ENCODE measurements around the gene SNAP29.

Gene SNAP29

GRCh38 chr22:20922141-20922751 lies 63.4 kb downstream of the SNAP29 start:
- Histone ChIP-seq H3K79me2 (ENCODE audit: low read length) (peaks cover 100% of the 10 kb centered on the region), H2AFZ (ENCODE audit: low read length) (no peak overlapping the region), H4K20me1 (ENCODE audit: insufficient read depth, low read length) (peaks cover 67% of the 10 kb centered on the region), H3F3A (ENCODE audit: insufficient read depth, low read length) (0 out of 2 replicates have a peak, but pooled peaks cover 3% of the 10 kb centered on the region), H3K27ac (ENCODE audit: low read length) (no peak overlapping the region), H3K9ac (ENCODE audit: low read length) (no peak overlapping the region), H3K4me2 (ENCODE audit: low read depth, low read length) (no peak overlapping the region), H3K36me3 (replicated peaks; ENCODE audit: insufficient read depth, low read length) (no peaks in the 10 kb centered on the region; the same call in 1 of the 2 replicates), H3K4me1 (ENCODE audit: low read length) (peaks cover 10% of the 10 kb centered on the region), H3K9me2 (replicated peaks; ENCODE audit: insufficient read depth, low read length) (no peaks in the 10 kb centered on the region), H3K27me3 (replicated peaks; ENCODE audit: insufficient read depth, low read length) (no peaks in the 10 kb centered on the region), H3K9me3 (replicated peaks; ENCODE audit: insufficient read depth, low read length) (no peaks in the 10 kb centered on the region), H3K4me3 (ENCODE audit: low read length) (no peak overlapping the region)
- DNase-seq = no peak
- TF ChIP-seq EZH2phosphoT487 (IDR thresholded peaks at IDR 0.05; ENCODE audit: low read length) = no peak
- no peak for TF ChIP-seq CTCF (IDR thresholded peaks at IDR 0.05; ENCODE audit: low read length)
- TF ChIP-seq EZH2 (optimal IDR thresholded peaks at IDR 0.05; ENCODE audit: low read depth, low read length) = no peak

- Histone ChIP-seq H2AFZ (ENCODE audit: low read length) (no peak overlapping the region), H3F3A (ENCODE audit: insufficient read depth, low read length) (0 out of 2 replicates have a peak, but pooled peaks cover 2% of the 10 kb centered on the region), H3K4me3 (ENCODE audit: low read length) (no peak overlapping the region), H3K4me2 (ENCODE audit: low read depth, low read length) (no peak overlapping the region), H3K9ac (ENCODE audit: low read length) (no peak overlapping the region), H3K27me3 (replicated peaks; ENCODE audit: insufficient read depth, low read length) (no peaks in the 10 kb centered on the region), H4K20me1 (ENCODE audit: insufficient read depth, low read length) (peaks cover 69% of the 10 kb centered on the region), H3K79me2 (ENCODE audit: low read length) (peaks cover 99% of the 10 kb centered on the region), H3K9me3 (replicated peaks; ENCODE audit: insufficient read depth, low read length) (no peaks in the 10 kb centered on the region), H3K36me3 (replicated peaks; ENCODE audit: insufficient read depth, low read length) (no peaks in the 10 kb centered on the region; the same call in 1 of the 2 replicates), H3K4me1 (ENCODE audit: low read length) (0 out of 2 replicates have a peak, but pooled peaks cover 3% of the 10 kb centered on the region), H3K27ac (ENCODE audit: low read length) (no peak overlapping the region), H3K9me2 (replicated peaks; ENCODE audit: insufficient read depth, low read length) (no peaks in the 10 kb centered on the region)
- no peak for TF ChIP-seq EZH2 (optimal IDR thresholded peaks at IDR 0.05; ENCODE audit: low read depth, low read length)
- no peak for TF ChIP-seq CTCF (IDR thresholded peaks at IDR 0.05; ENCODE audit: low read length)
- TF ChIP-seq EZH2phosphoT487 (IDR thresholded peaks at IDR 0.05; ENCODE audit: low read length) = no peak
- no peak for DNase-seq
Measured at GRCh38 chr22:20926243-20926642, 67.4 kb downstream of the SNAP29 start.

- Histone ChIP-seq H3F3A (ENCODE audit: insufficient read depth, low read length) (no peaks in the 10 kb centered on the region), H3K4me1 (ENCODE audit: low read length) (no peaks in the 10 kb centered on the region), H3K27ac (ENCODE audit: low read length) (no peak overlapping the region), H3K4me2 (ENCODE audit: low read depth, low read length) (no peak overlapping the region), H2AFZ (ENCODE audit: low read length) (no peak overlapping the region), H3K4me3 (ENCODE audit: low read length) (no peak overlapping the region), H3K27me3 (replicated peaks; ENCODE audit: insufficient read depth, low read length) (no peaks in the 10 kb centered on the region), H3K9me2 (replicated peaks; ENCODE audit: insufficient read depth, low read length) (no peaks in the 10 kb centered on the region), H3K9ac (ENCODE audit: low read length) (no peak overlapping the region), H3K36me3 (replicated peaks; ENCODE audit: insufficient read depth, low read length) (no peaks in the 10 kb centered on the region), H3K9me3 (replicated peaks; ENCODE audit: insufficient read depth, low read length) (no peaks in the 10 kb centered on the region), H4K20me1 (ENCODE audit: insufficient read depth, low read length) (peaks cover 68% of the 10 kb centered on the region), H3K79me2 (ENCODE audit: low read length) (peaks cover 98% of the 10 kb centered on the region)
- no peak for TF ChIP-seq CTCF (IDR thresholded peaks at IDR 0.05; ENCODE audit: low read length)
- no peak for TF ChIP-seq EZH2 (optimal IDR thresholded peaks at IDR 0.05; ENCODE audit: low read depth, low read length)
- TF ChIP-seq EZH2phosphoT487 (IDR thresholded peaks at IDR 0.05; ENCODE audit: low read length) = no peak
- no peak for DNase-seq
Measured at GRCh38 chr22:20927940-20928572, 69.2 kb downstream of the SNAP29 start.

Measured in MM.1S (cell line).